Pancreas (tissue), 10 donors: ENCODE measurements around the gene ZDHHC14. TPM values are rescaled to one million over a fixed set of nuclear protein-coding genes. Genes with fewer than 3 reads are reported as not detected.

Experiments used
- ATAC-seq, 4 donors: fragments of 200-7000 bp; cut with Tn5 transposase; one replicate each; pipeline versions ENCODE4 v1.8.0 to v1.9.1; 2020; ENCODE audit warnings: mild to moderate bottlenecking in 4 of 4, moderate library complexity in 4 of 4
- DNase-seq, 6 donors: peaks; one replicate each; pipeline ENCODE4 v3.0.0-alpha.2; 2020
- FAIRE-seq: peaks from 2 replicates; lab custom pipeline; 2012; peaks lifted over from hg19 to GRCh38; lab: Jason Lieb, UNC
- H3K27ac ChIP-seq, 4 donors: fragments of 200-600 bp; sonication (generic); 1 replicate in 3 of 4; 2 replicates in 1 of 4; pipeline versions ENCODE4 v1.5.0 to v1.8.0; 2020
- H3K27me3 ChIP-seq, 4 donors: fragments of 200-600 bp; one replicate each; pipeline ENCODE4 v1.8.0; 2021
- H3K36me3 ChIP-seq, 3 donors: fragments of 200-600 bp; sonication (generic) in 1 of 3; one replicate each; pipeline versions ENCODE4 v1.5.0 to v1.8.0; 2020 to 2021
- H3K4me1 ChIP-seq, 3 donors: fragments of 200-600 bp; one replicate each; pipeline ENCODE4 v1.8.0; 2021
- H3K4me3 ChIP-seq, 4 donors: fragments of 200-600 bp; sonication (generic) in 2 of 4; one replicate each; pipeline versions ENCODE4 v1.5.0 to v1.8.0; 2020 to 2021
- H3K9me3 ChIP-seq, 4 donors: fragments of 200-600 bp; one replicate each; pipeline ENCODE4 v1.8.0; 2021
- WGBS, 2 donors: extraction: QIAGEN DNeasy Blood & Tissue Kit; methylation state at CpG; one replicate each; pipeline ENCODE4 v1.1.7; 2013; 5-methylcytosine and 5-hydroxymethylcytosine counted together
- intact Hi-C, 3 donors: fragments of 100-400 bp; cut with DNase I; formaldehyde crosslinking; loops; one replicate each; pipeline versions ENCODE4 v1.11.1 to v1.14.2; 2022
- polyA plus RNA-seq, 2 donors: library from polyadenylated mRNA; stranded (reverse); fragments of 200-250 nt; gene quantifications; one replicate each; pipeline ENCODE4 v1.2.3, GENCODE V29; 2013
- total RNA-seq, 6 donors: library from RNA; stranded (reverse); fragmentation: NEBNext Ultra II Directional in 4 of 6; extraction: Animal tissue kit (Norgen Biotek cat#: 25700) in 4 of 6; gene quantifications; one replicate each; pipeline versions ENCODE4 v1.2.1 to v1.2.4, GENCODE V29; 2021 to 2023
- TF ChIP-seq, protein P1 (sequence below), 4 donors: fragments of 200-600 bp; sonication (generic) in 3 of 4; IDR thresholded peaks; one replicate each; pipeline versions ENCODE4 v1.5.0 to v1.8.0; 2021; ENCODE audit warnings: antibody characterized with exemption in 4 of 4
- donor health status: healthy with polysubstance abuse.
- donor health status: DM: no; HTN: no; CAD: no; lungs with moderate emphysema.
- donor health status: DM: no; HTN: no; CAD: no.
- donor health status: control.
- donor health status: control.
- donor health status: Bipolar disorder and iron deficiency.
- donor health status: DM: yes; HTN: yes; CAD: no.
- donor health status: DM: no; HTN: no; CAD: no.
- donor health status: DM: no; HTN: no; CAD: no.
- donor health status: DM: yes; HTN: yes; CAD: no.

The ZDHHC14 gene
- total and polyA plus RNA-seq, 8 donors = 3.1 to 9.9 (median 4.5) TPM

DNA sequence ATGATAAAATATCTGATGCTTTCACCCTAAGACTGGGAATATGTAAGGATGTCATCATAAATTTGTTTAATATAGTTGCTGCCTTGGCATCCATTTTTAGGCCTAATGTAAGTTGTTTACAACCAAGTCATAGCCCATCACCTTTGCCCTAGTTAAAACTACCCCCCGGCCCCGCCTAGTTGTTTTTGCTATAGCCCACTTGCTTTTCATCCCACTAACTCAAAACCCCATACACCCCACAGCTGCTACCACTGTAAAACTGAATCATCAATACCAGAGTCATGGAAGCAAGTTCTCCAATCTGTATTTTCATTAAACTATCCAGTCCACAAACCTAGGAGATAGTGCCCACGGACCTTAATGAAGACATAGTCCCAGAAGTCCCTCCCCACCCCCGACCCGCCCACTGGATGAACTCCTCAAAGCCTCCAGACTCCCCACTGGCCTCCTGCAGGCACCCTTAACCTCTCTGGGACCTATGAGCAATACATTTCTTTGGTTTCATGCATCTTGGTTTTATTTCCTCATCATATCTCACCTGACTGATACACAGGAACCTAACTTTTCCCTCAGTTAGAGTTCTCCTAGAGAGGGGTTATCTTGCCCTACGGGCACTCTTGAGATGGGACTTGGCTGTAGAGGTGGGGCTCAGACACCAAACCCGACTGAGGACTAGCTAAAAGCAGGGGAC is 12.5 kb upstream of the ZDHHC14 start:
- ATAC-seq (no peak), DNase-seq (no peak), FAIRE-seq (no peak)
- H3K4me3 ChIP-seq = no peak overlapping the region
- no peak overlapping the region for H3K27ac ChIP-seq
- no peaks in the 10 kb centered on the region for H3K36me3 ChIP-seq
- no peaks in the 10 kb centered on the region for H3K27me3 ChIP-seq
- no peaks in the 10 kb centered on the region for H3K4me1 ChIP-seq
- 66 to 73% methylated on average over 7 of the region's 7 CpGs for WGBS, 2 donors
- H3K9me3 ChIP-seq = no peaks in the 10 kb centered on the region
- intact Hi-C loops = no loop called here
- TF ChIP-seq, protein P1, sequence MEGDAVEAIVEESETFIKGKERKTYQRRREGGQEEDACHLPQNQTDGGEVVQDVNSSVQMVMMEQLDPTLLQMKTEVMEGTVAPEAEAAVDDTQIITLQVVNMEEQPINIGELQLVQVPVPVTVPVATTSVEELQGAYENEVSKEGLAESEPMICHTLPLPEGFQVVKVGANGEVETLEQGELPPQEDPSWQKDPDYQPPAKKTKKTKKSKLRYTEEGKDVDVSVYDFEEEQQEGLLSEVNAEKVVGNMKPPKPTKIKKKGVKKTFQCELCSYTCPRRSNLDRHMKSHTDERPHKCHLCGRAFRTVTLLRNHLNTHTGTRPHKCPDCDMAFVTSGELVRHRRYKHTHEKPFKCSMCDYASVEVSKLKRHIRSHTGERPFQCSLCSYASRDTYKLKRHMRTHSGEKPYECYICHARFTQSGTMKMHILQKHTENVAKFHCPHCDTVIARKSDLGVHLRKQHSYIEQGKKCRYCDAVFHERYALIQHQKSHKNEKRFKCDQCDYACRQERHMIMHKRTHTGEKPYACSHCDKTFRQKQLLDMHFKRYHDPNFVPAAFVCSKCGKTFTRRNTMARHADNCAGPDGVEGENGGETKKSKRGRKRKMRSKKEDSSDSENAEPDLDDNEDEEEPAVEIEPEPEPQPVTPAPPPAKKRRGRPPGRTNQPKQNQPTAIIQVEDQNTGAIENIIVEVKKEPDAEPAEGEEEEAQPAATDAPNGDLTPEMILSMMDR (IDR thresholded peaks at IDR 0.05) = no peak

DNA sequence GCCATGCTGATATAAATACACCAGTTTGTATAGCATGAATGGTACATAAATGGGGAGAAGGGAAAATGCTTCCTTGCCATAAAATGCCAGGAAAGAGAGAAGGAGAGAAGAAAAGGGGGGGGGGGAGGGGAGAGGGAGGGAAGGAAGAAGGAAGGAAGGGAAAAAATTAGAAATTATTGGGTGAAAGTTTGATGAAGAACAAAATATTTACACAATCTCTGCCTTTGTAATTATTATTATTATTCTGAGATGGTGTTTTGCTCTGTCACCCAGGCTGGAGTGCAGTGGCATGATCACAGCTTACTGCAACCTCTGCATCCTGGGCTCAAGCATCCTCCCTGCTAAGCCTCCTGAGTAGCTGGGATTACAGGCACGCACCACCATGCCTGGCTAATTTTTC is 10.2 kb upstream of the ZDHHC14 start:
- H3K27ac ChIP-seq = no peak overlapping the region
- no peak overlapping the region for H3K4me3 ChIP-seq
- intact Hi-C loops = no loop called here
- DNase-seq = no peak
- ATAC-seq = no peak
- no peaks in the 10 kb centered on the region for H3K27me3 ChIP-seq
- H3K9me3 ChIP-seq = no peaks in the 10 kb centered on the region
- H3K4me1 ChIP-seq = no peaks in the 10 kb centered on the region
- FAIRE-seq = no peak
- WGBS, 2 donors = 69 to 89% methylated on average over 1 of the region's 1 CpG
- no peaks in the 10 kb centered on the region for H3K36me3 ChIP-seq
- TF ChIP-seq, protein P1 (IDR thresholded peaks at IDR 0.05) = no peak

DNA sequence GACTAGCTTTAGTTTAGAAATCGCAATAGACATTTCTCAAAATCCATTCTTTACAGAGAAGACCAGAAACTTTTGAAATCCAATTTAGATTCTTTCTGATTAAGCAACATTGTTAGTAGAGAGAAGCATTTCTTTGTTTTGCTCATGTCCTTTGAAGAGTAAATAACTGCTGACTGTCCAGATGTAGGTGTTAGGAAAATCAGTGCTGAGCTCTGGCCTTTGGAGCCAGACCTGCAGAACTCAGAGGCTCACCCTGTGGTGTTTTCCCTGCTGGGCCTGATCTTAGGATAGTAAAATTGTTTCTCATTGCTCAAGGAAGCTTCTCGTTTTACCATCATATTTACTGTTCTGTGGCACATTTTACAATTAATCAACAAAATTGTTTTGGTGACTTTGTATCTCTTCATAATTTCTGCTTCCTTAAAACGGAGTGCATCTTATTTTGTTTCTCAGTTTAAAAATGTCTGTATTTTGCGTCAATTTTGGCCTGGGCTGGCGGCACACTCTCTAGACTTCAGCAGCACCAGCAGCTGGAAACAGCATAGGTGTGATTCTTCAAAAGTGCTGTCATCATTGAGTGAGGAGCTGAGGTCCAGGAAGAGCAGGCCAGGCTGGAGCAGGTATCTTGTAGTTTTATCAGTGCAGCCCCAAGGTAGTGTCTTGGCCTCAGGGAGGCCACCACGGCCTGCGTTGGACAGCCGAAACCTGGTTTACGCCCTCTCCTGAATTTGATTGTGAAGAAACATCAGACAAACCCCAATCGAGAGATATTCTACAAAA is 8.3 kb upstream of the ZDHHC14 start:
- WGBS, 2 donors = 82 to 88% methylated on average over 10 of the region's 10 CpGs
- Histone ChIP-seq H3K27ac (no peak overlapping the region), H3K4me1 (no peaks in the 10 kb centered on the region), H3K4me3 (no peak overlapping the region), H3K36me3 (no peaks in the 10 kb centered on the region), H3K9me3 (no peaks in the 10 kb centered on the region), H3K27me3 (no peaks in the 10 kb centered on the region)
- intact Hi-C loops = no loop called here
- ATAC-seq (no peak), DNase-seq (no peak), FAIRE-seq (no peak)
- TF ChIP-seq, protein P1 (IDR thresholded peaks at IDR 0.05) = no peak

DNA sequence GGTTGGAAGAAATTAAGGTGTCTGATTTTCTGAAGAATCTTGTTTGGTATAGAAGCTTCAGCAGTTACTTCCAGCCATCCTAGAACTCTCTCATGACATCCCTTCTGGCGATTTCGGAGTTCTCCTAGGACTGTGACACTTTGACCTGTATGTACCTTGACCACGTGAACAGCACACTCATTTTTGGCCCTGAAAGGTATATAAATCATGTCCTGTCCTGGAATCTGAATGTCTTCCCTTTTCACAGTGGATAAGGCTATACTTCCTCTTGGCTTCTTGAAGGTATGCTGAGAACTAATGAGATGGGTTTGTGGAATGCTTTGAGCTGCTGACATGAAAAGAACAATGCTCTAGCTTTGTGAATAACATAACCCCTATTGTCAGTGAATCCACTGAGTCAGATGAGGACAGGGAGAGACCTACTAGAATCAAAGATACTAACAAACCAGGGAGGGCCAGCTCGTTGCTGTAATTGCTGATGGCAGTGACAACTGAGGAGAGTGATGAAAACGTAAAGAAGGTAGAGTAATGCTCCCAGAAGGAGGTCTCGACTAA is 6.0 kb upstream of the ZDHHC14 start:
- intact Hi-C loops = no loop called here
- FAIRE-seq (no peak), ATAC-seq (no peak), DNase-seq (no peak)
- Histone ChIP-seq H3K9me3 (no peaks in the 10 kb centered on the region), H3K27ac (no peak overlapping the region), H3K27me3 (no peaks in the 10 kb centered on the region), H3K4me1 (no peaks in the 10 kb centered on the region), H3K4me3 (no peak overlapping the region), H3K36me3 (no peaks in the 10 kb centered on the region)
- 61 to 68% methylated on average over 6 of the region's 6 CpGs for WGBS, 2 donors
- TF ChIP-seq, protein P1 (IDR thresholded peaks at IDR 0.05) = no peak
